ENCODE results near the gene AACS.
"Not testable (repeated sequence)": the region's sequence is repeated elsewhere in the genome, so short reads cannot be mapped to it uniquely, and the experiment has no call there.

Gene AACS

DNA sequence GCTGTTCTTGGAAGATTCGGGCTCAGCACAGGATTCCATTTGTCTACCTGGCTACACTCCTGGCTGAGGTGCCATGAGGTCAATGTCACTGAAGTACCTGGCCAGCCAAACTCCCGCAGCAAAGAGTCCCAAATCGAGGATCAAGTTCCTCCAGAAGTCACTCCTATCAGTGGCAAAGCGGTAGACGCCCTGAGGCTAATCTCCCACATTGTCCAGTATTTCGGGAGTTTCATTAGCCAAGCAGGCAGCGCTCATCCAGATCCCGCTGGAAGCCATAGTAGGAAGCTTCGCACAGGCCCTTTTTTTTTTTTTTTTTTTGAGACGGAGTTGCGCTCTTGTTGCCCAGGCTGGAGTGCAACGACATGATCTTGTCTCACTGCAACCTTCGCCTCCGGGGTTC lies 8.9 kb upstream of the AACS start:
- no peak for DNase-seq (ENCODE audit: low read depth in 3 of 3, low spot score in 1 of 3)

DNA sequence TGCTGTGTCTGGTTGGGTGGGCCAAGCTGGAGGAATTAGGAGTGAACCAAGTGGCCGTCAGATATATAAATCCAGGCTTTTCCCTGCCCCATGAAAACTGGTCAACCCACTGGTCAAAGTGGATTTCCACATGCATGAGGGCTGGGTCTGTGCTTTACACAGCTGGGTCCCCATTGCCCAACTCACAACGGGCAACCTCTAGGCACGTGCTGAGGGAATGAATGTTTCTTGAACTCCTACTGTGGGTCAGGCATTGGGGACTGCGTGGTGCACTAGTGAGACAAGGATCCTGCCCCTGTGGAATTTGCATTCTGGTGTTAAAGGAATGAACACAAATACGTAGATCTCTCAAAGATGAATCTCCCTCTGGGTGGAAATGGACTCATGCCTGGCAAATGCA lies 7.5 kb upstream of the AACS start:
- no peak for DNase-seq (ENCODE audit: low read depth in 3 of 3, low spot score in 1 of 3)

DNA sequence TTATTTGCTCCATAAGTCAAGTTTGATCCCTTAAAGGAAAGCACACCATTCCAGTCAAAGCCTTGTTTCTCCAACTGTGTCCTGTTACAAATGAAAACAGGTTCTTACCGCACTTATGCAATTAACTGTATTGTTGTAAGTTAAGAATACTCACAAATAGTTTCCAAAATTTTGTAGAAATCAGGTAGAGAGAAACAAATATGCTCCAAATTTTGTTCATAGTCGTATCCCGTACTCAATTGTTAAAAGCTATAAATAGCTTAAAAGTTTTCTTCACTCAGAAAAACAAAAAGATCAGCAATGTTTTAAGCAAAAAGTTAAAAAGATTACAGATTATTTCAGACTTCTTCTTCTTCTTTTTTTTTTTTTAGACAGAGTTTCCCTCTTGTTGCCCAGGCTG lies 4.0 kb upstream of the AACS start:
- no peak for DNase-seq (ENCODE audit: low read depth in 3 of 3, low spot score in 1 of 3)

DNA sequence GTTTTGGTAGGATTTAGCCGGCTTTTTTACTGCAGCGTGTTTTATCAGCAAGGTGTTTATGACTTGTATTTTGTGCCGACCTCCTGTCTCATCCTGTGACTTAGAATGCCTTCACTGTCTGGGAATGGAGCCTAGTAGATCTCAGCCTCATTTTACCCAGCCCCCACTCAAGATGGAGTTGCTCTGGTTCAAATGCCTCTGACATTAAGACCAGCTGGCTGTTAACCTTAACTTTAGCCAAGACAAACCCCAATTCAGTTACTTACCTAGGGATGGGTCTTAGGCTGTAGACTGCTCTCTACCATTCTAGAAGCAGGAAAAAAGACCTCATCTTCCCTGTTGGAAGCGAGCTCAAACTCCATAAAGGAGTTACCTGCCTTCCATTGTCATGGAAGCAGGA lies 1.7 kb upstream of the AACS start:
- DNase-seq (ENCODE audit: low read depth in 3 of 3, low spot score in 1 of 3), result not testable (repeated sequence)

DNA sequence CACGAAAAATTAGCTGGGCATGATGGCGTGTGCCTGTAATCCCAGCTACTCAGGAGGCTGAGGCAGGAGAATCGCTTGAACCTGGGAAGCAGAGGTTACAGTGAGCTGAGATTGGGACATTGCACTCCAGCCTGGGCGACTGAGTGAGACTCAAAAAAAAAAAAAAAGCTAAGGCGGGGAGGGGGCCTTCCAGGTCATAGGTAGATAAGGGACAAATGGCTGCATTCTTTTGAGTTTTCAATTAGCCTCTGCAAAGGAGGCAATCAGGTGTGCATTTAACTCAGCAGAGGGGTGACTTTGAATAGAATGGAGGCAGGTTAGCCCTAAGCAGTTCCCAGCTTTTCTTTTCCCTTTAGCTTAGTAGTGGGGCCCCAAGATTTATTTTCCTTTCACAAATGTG lies 743 bp upstream of the AACS start:
- no peak for DNase-seq (ENCODE audit: low read depth in 3 of 3, low spot score in 1 of 3)

DNA sequence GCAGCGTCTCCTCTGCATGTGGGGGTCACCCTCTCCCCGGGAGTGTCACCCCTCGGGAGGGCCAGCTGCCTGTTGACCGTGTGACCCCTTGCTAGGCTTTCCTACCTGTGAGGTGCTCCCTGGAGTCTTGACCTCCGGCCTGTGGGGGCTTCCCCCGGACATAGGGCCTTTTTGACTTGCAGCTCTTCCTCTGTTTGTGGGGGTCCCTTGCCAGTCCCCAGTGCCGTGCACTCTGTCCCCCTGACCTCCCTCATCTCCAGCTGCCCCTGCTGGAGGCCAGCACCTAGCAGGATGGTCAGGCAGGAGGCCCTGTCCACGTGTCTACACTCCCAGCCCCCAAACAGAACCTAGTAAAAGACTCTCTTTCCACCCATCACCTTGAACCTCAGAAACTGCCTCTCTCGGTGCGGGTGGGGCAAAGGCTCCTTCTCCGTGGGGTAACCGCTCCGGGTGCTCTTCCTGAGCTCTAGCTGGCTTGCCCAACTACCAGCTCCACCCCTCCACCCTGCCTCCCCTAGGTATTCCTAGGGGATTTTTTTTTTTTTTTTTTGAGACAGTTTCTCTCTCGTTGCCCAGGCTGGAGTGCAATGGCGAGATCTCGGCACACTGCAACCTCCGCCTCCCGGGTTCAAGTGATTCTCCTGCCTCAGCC lies 810 bp downstream of the AACS start:
- DNase-seq (ENCODE audit: low read depth in 3 of 3, low spot score in 1 of 3), result no peak

DNA sequence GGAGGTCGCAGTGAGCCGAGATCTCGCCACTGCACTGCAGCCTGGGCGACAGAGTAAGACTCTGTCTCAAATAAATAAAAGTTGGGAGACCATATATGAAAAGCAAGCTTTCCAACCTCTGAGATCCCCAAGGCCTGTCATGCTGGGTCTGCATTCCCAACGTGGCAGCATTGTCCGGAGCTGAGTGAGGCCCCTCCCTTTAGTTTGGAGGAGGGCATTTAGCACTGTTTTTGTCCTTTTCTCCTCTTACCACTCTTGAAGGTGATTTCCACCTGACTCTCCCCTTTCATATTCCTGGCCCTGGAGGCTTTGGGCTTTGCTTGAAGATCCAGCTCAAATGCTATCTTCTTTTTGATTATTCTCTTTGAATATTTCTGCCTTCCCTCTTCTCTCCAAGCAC lies 3.2 kb downstream of the AACS start:
- no peak for DNase-seq (ENCODE audit: low read depth in 3 of 3, low spot score in 1 of 3)

DNA sequence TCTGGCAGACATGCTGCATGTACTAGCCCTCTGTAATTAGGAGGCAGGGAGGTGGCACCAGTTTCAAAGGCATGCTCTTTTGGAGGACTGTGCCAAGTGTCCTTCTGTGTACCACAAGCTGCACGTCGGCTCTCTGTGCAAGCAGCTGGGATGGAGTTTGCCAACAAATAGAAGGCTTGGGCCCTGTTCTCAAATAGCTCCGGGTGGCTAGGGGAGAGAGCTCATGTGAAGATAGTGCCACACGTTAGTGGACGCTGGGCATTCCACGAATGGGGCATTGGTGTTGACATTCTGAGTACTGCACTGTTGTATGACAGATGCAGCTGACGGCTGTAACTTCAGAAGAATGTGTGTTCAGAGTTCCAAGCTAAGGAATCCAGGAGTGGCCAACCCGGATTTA lies 4.4 kb downstream of the AACS start:
- no peak for DNase-seq (ENCODE audit: low read depth in 3 of 3, low spot score in 1 of 3)

DNA sequence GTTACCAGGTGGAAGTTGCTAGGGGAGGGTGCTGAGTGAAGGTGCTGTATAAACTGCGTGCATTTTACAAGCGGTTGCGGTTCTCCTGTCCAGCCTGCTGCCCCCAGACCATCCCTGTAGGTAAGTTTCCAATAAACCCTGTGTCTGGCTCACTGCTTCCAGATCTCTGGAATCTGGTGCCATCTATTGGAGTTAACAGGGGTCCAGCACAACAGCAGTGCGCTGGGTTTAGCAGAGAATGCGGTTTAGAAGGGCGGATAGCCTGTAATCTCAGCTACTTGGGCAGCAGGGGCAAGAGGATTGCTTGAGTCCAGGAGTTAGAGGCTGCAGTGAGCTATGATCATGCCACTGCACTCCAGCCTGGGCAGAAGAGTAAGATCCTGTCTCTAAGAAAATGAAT lies 4.9 kb downstream of the AACS start:
- no peak for DNase-seq (ENCODE audit: low read depth in 3 of 3, low spot score in 1 of 3)

DNA sequence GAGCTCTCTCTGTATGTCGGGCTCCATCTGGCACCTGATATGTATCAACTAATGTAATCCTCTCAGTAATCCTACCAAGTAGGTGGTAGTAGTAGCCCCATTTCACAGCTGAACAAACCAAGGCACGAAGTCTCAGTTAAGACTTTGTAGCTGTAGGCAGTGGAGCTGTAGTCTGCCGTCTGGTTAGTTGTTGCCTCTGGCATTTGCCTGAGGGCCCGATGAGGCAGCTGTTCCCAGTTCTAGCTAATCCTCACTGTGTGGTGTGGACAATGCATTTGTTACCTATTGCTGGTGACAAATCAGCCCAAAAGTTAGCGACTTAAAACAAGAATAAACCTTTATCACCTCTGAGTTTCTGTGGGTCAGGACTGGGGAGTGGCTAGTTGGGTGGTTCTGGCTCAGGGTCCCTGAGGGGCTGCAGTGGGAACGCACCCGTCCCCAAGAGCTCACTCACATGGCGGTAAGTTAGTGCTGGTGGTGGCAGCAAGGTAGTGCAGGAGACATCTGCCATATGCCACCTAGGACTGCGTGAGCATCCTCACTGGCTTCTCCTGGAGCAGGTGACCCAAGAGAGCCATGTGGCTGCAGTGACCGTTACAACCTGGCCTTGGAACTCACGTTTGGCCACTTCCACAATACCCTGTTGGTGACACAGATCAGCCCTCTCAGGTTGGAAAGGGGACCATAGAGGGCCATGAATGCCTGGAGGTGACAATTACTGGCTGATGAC lies 5.6 kb downstream of the AACS start:
- DNase-seq (ENCODE audit: low read depth in 3 of 3, low spot score in 1 of 3), result no peak

DNA sequence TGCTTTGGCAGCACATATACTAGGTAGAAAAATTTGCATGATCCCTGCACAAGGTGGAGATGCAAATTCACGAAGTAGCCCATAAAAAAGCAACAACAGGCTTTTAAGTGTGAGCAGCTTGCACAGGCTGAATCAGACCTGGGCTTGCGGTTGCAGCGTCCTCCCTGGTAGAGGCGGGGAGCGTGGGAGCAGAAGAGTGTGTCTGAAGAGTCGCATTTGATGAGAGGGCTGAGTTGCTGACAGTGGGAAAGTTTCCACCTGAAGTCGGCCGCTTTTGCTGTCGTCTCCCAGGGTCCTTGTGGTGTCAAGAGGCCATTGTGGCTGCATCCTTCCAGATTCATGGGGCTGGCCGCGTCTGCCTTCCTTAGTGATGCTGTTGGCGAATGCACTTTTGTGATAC lies 6.2 kb downstream of the AACS start:
- DNase-seq (ENCODE audit: low read depth in 3 of 3, low spot score in 1 of 3), result no peak

DNA sequence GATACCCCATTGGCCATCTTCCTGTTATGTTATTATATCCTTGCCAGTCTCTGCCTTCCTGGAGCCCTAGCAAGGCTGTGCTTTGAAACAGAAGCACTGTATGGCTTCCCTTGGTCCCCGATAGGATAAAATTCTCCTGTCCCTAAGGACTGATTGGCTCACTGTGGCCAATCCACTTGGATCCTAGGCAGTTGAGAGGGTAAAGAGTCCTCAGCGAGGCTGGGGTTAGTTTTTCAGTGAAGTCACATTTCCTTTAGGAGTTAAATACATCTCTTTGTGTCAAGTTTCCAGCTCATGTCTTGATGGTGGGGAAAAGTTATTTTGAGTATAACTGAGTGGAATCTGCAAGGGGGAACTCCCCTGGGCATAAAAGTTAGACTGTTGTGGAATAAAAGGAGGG lies 7.3 kb downstream of the AACS start:
- no peak for DNase-seq (ENCODE audit: low read depth in 3 of 3, low spot score in 1 of 3)

DNA sequence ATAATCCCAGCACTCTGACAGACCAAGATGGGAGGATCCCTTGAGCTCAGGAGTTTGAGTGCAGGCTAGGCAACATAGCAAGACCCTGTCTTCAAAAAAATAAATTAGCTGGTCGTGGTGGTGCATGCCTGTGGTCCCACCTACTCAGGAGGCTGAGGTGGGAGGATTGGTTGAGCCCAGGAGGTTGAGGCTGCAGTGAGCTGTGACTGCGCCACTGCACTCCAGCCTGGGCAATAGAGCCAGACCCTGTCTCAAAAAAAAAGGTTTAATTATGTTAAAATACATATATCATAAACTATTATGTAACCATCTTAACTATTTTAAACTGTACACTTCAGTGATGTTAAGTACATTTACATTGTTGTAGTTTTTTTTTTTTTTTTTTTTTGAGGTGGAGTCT lies 9.1 kb downstream of the AACS start:
- DNase-seq (ENCODE audit: low read depth in 3 of 3, low spot score in 1 of 3), result not testable (repeated sequence)

DNA sequence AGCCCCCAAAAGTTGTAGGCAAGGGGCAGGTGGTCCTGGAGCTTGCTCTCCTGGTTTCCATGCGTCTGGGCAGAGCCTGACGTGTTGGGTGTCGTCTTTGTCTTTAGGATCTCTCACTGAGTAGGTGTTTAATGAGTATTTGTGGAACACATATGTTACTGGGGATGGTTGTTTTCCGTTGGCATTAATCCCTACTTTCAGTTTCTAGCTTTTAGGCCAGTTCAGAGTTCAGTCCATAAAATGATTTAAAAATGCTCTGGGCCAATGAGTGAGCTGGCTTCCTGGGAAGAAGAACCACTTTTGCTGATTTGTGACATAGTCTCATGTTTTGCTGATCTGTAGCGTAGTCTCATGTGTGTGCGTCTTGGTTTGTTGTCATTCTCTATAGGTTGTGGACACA lies 10.9 kb downstream of the AACS start:
- DNase-seq (ENCODE audit: low read depth in 3 of 3, low spot score in 1 of 3), result no peak

DNA sequence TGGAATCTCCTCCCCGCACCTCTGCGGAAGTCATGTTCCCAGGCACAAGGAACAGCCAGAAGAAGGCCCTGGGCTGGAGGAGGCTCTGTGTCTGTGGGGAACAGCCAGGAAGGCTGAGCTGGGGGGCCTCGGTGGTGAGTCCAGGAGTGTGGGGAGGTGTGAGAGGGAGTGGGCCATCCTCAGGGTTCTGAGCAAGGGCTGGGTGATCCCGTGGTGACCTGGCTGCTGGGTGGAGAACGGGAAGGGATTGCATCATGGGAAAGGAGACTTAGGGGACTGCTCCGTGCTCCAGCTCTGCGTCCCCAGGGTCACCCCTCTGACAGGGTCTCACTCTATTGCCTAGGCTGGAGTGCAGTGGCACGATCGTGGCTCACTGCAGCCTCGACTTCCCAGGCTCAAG lies 13.8 kb downstream of the AACS start:
- no peak for DNase-seq (ENCODE audit: low read depth in 3 of 3, low spot score in 1 of 3)

DNA sequence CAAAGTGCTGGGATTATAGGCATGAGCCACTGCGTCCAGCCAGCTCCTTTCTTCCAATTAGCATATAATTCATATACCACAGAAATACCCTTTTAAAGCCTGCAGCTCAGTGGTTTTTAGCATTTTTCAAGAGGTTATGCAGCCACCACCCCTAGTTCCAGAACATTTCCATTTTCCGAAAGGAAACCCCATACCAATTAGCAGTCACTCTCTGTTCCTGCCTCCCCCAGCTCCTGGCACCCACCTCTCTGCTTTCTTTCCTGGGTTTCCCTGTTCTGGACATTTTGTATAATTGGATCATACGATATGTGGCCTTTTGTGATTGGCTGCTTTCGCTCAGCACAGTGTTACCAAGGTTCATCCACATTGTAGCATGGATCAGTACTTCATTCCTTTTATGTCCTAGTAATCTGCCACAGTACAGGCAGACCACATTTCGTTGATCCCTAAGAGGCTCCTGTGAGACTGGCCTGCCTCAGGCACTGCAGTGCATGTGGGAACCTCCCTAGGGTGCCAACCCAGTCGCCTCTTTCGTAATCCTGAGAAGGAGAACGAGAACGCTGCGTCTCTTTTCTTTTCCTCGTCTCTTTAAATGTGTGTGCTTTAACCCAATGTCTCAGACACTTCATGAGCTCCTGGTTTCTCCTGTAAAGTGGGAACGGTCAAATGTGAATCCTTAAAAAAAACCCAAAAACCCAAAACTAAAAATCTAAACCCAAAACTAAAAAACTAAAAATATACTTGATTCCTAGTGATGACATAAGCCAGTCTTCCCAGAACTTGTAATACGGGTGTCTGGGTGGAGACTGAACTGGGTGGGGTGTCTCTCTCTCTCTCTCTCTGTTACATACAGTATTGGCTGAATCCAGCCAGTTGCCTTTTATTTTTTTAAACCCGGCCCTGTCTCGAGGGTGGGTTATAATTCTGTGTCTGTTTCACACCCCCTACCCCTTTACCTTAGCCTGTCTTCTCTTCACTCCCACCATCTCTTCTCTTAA lies 14.7 kb downstream of the AACS start:
- DNase-seq (ENCODE audit: low read depth in 3 of 3, low spot score in 1 of 3), result no peak

DNA sequence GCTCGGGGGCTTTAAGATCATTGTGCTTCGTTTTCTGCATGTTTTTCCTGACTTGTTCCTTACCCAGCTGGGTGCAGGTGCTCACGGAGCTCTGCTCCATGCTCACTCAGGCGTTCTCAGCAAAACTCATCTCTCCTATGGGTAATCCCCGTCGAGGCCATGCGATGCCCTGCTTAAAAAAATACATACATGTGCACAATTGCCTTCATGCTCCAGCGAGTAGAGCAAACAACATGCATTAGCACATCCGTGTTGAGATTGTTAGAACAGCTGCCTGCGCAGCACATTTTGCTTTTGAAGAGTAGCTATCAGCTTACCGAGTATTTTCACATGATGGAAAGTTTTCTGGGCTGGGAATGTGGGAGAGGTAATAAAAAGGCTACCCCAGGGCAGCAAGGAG lies 16.2 kb downstream of the AACS start:
- DNase-seq (ENCODE audit: low read depth in 3 of 3, low spot score in 1 of 3), result no peak

DNA sequence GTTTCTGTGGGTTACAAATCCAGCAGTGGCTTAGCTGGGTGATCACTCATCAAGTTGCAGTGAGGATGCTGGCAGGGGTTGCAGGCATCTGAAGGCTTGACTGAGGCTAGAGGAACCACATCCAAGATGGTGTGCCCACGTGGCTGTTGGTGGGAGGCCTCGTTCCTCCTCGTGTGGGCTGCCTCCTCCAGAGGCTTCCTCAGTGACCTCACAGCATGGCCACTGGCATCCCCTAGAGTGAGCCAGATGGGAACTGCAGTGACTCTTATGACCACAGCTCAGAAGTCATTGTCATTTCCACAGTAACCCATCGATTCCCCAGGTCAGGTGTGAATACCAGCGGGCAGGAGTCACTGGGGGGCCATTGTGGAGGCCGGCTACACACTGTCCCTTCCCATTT lies 17.8 kb downstream of the AACS start:
- no peak for DNase-seq (ENCODE audit: low read depth in 3 of 3, low spot score in 1 of 3)

DNA sequence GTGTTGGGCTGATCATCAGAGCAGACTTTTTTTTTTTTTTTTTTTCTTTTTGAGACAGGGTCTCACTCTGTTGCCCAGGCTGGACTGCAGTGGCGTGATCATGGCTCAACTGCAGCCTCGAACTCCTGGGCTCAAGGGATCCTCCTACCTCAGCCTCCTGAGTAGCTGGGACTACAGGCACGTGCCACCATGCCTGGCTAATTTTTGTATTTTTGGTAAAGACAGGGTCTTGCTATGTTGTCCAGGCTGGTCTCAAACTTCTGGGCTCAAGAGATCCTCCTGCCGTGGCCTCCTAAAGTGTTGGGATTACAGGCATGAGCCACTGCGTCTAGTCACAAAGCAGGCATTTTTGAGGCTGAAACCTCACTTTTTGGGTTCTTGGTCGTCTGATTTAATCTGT lies 23.0 kb downstream of the AACS start:
- DNase-seq (ENCODE audit: low read depth in 3 of 3, low spot score in 1 of 3), result not testable (repeated sequence)

DNA sequence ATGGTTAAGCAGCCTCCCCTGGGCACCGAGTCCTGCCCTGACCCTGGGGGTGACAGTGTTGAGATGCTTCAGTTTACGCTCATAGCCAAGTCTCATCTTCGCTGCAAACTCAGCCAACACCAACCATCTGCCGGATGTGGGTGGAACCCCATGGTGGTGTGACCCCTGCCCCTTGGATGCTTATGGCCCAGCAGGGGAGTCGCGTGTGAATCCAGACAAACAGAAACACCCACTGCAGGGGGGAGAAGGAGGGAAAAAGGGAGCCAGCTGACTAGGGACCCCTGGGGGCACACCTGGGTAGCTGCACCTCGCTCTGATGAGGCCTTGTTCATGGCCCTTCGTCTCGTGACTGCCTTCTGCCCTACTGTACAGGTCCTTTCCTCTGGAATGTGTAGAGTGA lies 23.8 kb downstream of the AACS start:
- no peak for DNase-seq (ENCODE audit: low read depth in 3 of 3, low spot score in 1 of 3)

DNA sequence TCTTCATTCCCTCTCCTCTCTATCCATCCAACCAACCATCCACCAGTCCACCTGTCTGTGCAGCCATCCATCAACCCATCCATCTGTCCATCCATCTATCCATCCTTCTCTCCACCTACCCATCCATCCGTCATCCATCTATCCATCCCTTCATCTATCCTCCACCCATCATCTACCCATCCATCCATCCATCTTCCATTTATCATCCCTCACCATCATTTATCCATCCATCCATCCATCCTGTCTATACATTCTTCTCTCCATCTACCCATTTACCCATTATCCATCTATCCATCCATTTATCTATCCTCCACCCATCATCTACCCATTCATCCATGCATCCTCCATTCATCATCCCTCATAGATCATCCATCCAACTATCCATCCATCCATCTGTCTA lies 24.4 kb downstream of the AACS start:
- DNase-seq (ENCODE audit: low read depth in 3 of 3, low spot score in 1 of 3), result no peak

DNA sequence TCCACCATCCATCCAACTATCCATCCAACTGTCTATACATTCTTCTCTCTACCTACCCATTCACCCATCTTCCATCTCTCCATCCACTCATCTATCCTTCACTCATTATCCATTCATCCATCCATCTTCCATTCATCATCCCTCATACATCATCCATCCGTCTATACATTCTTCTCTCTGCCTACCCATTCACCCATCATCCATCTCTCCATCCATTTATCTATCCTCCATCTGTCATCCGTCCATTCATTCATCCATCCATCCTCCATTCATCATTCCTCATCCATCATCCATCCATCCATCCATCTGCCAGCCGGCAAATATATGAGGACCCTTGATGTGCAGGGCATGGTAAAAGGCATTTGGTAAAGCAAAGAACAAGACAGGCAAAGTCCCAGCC lies 25.2 kb downstream of the AACS start:
- DNase-seq (ENCODE audit: low read depth in 3 of 3, low spot score in 1 of 3), result no peak
